Neural crest cell (in vitro differentiated cells): ENCODE measurements around the gene QARS1. TPM values are rescaled to one million over a fixed set of nuclear protein-coding genes. Genes with fewer than 3 reads are reported as not detected.

ENCODE experiments used
- DNase-seq: peaks from one replicate; pipeline ENCODE4 v3.0.0; 2021; ENCODE audit warnings: low read depth, mixed read lengths, low spot score
- H3K27ac Mint-ChIP-seq: one replicate; pipeline ENCODE4 v1.8.0; 2021; ENCODE audit warnings: mild to moderate bottlenecking, mixed read lengths; ENCODE audit not compliant: unreplicated experiment
- H3K27me3 Mint-ChIP-seq: 2 replicates; pipeline ENCODE4 v1.8.0; 2021; ENCODE audit warnings: low read depth, mild to moderate bottlenecking, mixed read lengths
- H3K36me3 Mint-ChIP-seq: 2 replicates; pipeline ENCODE4 v1.8.0; 2021; ENCODE audit warnings: low read depth, mild to moderate bottlenecking, mixed read lengths
- H3K4me1 Mint-ChIP-seq: 2 replicates; pipeline ENCODE4 v1.8.0; 2021; ENCODE audit warnings: mixed read lengths
- H3K4me3 Mint-ChIP-seq: one replicate; pipeline ENCODE4 v1.8.0; 2021; ENCODE audit warnings: mild to moderate bottlenecking, mixed read lengths
- H3K9me3 Mint-ChIP-seq: 2 replicates; pipeline ENCODE4 v1.8.0; 2021; ENCODE audit warnings: mixed read lengths
- total RNA-seq: library from RNA; stranded (reverse); gene quantifications from 2 replicates; pipeline ENCODE4 v1.2.1, GENCODE V29; 2021
- TF ChIP-seq, protein P1 (sequence below): fragments of 200-600 bp; sonication (generic); conservative IDR thresholded peaks from 2 replicates; pipeline ENCODE4 v1.5.0; 2021; ENCODE audit warnings: antibody characterized with exemption, mild to moderate bottlenecking

Gene QARS1
- total RNA-seq, 1 donor from 2014 or later = 382 TPM

DNA sequence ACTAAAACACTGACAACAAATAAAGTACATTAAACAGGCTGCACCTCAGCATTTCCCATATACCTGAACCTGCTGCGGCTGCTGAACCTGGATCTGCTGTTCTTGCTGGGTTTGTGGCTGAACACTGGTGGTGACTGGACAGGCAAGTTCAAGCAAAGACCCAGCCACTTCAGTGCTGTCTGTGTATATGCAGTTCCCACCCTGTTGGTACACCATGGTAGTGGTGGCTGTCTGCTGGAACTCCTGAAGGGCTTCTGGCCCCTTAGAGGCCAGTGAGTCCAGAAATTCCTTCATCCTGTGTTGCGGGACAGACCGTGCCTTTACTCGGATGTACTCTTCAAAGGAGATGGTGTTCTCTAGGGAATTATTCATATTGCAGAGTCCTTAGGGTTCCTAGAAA is 27.9 kb downstream of the QARS1 start:
- DNase-seq = no peak
- H3K9me3 Mint-ChIP-seq = no peaks in the 10 kb centered on the region
- peaks cover 3% of the 10 kb centered on the region for H3K36me3 Mint-ChIP-seq
- no peak overlapping the region for H3K27ac Mint-ChIP-seq
- TF ChIP-seq, protein P1, sequence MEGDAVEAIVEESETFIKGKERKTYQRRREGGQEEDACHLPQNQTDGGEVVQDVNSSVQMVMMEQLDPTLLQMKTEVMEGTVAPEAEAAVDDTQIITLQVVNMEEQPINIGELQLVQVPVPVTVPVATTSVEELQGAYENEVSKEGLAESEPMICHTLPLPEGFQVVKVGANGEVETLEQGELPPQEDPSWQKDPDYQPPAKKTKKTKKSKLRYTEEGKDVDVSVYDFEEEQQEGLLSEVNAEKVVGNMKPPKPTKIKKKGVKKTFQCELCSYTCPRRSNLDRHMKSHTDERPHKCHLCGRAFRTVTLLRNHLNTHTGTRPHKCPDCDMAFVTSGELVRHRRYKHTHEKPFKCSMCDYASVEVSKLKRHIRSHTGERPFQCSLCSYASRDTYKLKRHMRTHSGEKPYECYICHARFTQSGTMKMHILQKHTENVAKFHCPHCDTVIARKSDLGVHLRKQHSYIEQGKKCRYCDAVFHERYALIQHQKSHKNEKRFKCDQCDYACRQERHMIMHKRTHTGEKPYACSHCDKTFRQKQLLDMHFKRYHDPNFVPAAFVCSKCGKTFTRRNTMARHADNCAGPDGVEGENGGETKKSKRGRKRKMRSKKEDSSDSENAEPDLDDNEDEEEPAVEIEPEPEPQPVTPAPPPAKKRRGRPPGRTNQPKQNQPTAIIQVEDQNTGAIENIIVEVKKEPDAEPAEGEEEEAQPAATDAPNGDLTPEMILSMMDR = no peak
- no peaks in the 10 kb centered on the region for H3K27me3 Mint-ChIP-seq
- no peak overlapping the region for H3K4me3 Mint-ChIP-seq
- H3K4me1 Mint-ChIP-seq = no peaks in the 10 kb centered on the region

DNA sequence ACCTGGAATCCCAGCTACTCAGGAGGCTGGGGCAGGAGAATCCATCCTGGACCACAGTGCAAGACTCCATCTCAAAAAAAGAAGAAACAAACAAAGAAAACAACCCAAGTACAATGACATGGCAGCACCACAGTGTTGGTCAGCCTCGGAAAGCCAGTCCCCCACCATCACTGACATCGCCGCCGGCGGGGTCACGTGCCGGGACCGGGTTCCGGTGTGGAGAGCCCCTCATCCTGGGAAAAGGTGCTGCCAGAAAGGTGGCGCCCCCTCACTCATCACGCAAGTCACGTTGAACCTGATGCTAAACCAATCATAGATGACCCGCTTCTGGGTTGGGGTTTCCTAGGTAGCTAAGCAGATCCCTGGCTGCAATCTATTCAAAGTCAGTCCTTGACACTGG is 28.4 kb downstream of the QARS1 start:
- no peaks in the 10 kb centered on the region for H3K4me1 Mint-ChIP-seq

DNA sequence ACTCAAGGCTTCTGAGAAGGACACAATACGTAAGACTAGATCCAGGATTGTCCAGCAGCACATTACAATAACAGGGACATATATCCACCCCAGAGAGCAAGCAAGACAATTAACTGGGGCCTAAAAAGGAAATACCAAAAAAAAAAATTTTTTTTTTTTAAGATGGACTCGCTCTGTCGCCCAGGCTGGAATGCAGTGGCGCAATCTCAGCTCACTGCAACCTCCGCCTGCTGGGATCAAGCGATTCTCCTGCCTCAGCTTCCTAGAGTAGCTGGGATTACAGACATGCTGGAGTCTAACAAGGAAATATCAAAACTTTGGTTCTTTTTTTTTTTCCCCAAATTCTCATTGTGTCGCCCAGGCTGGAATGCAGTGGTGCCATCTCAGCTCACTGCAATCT is 46.5 kb downstream of the QARS1 start:
- no peak for DNase-seq
- TF ChIP-seq, protein P1 = no peak
- no peaks in the 10 kb centered on the region for H3K9me3 Mint-ChIP-seq
- H3K27me3 Mint-ChIP-seq = no peaks in the 10 kb centered on the region
- H3K27ac Mint-ChIP-seq = no peak overlapping the region
- peaks cover 30% of the 10 kb centered on the region for H3K36me3 Mint-ChIP-seq
- H3K4me1 Mint-ChIP-seq = no peaks in the 10 kb centered on the region
- no peak overlapping the region for H3K4me3 Mint-ChIP-seq

More for the DNA sequence above, 28.4 kb downstream of the QARS1 start:
- no peaks in the 10 kb centered on the region for H3K27me3 Mint-ChIP-seq
- no peak overlapping the region for H3K27ac Mint-ChIP-seq
- H3K4me3 Mint-ChIP-seq = no peak overlapping the region
- no peak for DNase-seq
- H3K9me3 Mint-ChIP-seq = no peaks in the 10 kb centered on the region
- TF ChIP-seq, protein P1 = no peak
- H3K36me3 Mint-ChIP-seq = peaks cover 5% of the 10 kb centered on the region

DNA sequence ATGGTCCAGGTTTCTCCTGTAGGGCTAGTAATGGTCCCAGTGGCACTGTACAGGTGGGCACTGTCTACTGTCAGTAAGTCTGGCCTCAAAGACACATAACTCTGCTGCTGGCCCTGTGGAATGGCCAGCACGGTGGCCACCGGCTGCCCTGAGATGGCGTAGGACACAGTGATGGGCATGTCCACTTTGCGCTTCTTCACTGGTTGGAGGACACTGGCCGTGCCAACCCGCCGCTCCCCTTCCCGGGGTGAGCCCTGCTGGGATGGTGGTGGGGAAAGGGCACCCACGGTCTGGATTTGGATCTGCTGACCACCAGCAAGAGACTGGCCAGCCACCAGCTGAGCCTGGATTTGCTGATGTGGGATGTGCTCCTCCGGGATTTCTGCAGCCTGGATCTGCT is 47.3 kb downstream of the QARS1 start:
- H3K27ac Mint-ChIP-seq = no peak overlapping the region
- DNase-seq = no peak
- H3K27me3 Mint-ChIP-seq = no peaks in the 10 kb centered on the region
- no peak overlapping the region for H3K4me3 Mint-ChIP-seq
- TF ChIP-seq, protein P1 = no peak
- H3K36me3 Mint-ChIP-seq = peaks cover 33% of the 10 kb centered on the region
- no peaks in the 10 kb centered on the region for H3K9me3 Mint-ChIP-seq
- no peaks in the 10 kb centered on the region for H3K4me1 Mint-ChIP-seq

DNA sequence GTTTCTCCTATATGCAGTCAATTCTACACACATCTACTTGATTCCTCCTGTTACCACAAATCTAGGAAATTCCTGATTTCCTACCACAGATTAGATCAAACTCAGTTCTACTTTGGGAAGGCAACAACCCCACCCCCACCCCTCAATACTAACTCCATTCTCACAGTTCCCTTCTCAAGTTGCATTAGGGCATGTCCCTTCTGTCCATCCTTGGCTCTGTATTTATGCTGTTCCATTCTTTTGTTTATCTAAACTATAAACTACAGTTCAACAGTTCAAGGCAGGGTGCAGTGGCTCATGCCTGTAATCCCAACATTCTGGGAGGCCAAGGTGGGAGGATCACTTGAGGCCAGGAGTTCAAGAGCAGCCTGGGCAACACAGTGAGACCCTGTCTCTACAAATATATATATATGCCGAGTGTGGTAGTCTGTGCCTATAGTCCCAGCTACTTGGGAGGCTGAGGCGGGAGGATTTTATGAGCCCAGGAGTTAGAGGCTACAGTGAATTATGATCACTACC is 50.2 kb downstream of the QARS1 start:
- TF ChIP-seq, protein P1 = no peak
- H3K4me1 Mint-ChIP-seq = no peaks in the 10 kb centered on the region
- peaks cover 36% of the 10 kb centered on the region for H3K36me3 Mint-ChIP-seq
- H3K4me3 Mint-ChIP-seq = no peak overlapping the region
- H3K27me3 Mint-ChIP-seq = no peaks in the 10 kb centered on the region
- DNase-seq = no peak
- no peak overlapping the region for H3K27ac Mint-ChIP-seq
- no peaks in the 10 kb centered on the region for H3K9me3 Mint-ChIP-seq
